NCI-H1417 treated with DMSO at 0.1 percent for 48 hours (cell line): Measurements from ENCODE around the gene PRR5L.
"Not testable (repeated sequence)": the region's sequence is repeated elsewhere in the genome, so short reads cannot be mapped to it uniquely, and the experiment has no call there.

Experiments
- DNase-seq: peaks from one replicate; lab custom pipeline; 2025; lab: John Stamatoyannopoulos, UW

The PRR5L gene

GRCh38 chr11:36462321-36462720, 166.2 kb downstream of the PRR5L start:
- DNase-seq, result no peak

DNA sequence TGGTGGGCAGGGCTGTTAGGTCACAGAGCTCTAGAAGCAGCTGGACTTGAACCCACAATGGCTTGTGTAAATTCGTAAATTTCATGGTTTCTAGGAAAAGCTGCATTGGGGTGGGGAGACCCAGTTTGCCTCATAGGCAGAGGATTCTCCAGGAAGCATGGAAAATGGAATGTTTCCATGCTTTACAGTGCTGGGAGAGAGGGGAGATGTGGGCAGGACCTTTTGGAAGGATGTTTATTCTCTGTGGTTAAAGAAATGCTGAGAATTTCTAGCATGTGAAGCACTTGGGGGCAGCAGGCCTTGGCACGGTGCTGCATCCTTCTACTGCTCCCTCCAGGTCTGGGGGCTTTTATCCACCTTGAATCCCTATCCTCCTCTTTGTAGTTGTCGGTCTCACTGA, 167.7 kb downstream of the PRR5L start:
- no peak for DNase-seq

DNA sequence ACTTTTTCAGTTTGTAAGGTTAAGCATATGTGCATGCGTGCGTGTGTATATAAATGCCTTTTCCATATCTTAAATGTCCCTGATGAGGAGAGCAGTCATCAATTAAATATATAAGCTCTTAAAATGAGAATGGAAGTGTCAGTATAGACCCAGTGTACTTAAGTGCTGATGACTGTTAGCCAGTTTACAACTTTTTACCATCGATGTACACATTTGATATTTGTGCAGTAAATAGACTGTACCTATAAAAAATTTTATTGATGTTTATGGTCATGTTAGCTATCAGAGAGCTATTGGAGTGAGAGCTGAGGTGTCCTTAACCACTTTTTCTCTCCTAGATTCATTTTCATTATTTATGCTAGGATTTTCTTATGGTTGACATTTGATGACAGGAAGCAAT, 168.6 kb downstream of the PRR5L start:
- DNase-seq, result no peak

GRCh38 chr11:36465449-36466163, 169.5 kb downstream of the PRR5L start:
- DNase-seq, result no peak

DNA sequence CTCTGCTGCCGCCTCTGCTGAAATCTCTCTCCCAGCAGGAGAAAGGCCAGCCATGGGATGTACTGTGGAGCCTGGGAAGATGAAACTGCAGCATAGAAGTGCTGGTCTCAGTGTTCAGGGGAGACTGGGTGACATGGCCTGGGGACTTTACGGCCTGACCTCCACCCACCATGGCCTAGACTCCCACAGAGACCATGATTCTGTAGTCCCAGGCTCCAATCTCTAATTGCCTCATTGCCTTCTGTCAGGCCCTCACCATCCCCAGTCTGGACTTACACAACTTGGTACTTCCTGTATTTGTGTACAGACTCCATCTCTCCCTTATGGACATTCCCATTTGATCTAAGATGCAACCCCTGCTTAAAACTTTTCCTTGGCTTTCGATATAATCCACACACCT, 170.9 kb downstream of the PRR5L start:
- DNase-seq, result no peak

GRCh38 chr11:36467916-36468315, 171.8 kb downstream of the PRR5L start:
- DNase-seq, result no peak

DNA sequence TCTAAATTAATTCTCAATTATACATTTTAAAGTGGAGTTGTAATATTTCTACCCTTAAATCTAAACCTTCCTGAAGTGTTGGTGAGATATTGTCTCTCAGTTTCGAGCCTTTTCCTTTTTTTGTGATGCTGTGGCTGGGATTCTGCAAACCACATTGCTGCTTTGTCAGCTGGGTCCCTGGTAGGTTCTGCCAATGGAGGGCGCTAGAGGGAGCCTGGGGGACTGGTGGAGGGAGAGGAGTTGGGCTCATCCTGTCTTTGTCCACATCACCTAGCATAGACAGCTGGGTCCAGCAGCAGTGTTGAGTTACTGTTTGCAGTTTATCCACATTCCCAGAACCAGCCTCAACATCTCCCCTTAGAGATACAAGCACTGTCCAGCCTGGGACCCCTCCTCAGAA, 173.0 kb downstream of the PRR5L start:
- DNase-seq, result no peak

GRCh38 chr11:36469881-36470802, 174.1 kb downstream of the PRR5L start:
- DNase-seq, result no peak

GRCh38 chr11:36471577-36471976, 175.5 kb downstream of the PRR5L start:
- no peak for DNase-seq

- DNase-seq, result no peak
Observed at GRCh38 chr11:36475192-36475591, 179.1 kb downstream of the PRR5L start.

- no peak for DNase-seq
Observed at GRCh38 chr11:36478700-36479329, 182.7 kb downstream of the PRR5L start.

DNA sequence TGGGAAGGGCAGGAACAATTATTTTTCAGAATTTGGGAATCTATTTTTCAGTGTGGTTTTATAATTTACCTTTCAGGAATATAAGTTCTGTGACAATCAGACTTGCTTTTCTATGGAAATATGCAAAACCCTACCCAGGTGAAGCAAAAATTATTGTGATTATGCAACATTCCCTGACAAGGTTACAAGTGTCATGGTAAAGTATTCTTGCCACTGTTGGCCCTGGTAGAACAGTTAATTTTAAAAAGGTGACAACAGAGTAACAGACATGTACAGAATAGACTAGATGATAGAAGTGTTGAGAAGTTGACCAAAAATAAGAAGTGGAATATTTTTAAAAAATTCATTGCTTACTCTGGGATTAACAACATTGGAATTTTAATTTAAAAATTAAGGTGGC, 184.7 kb downstream of the PRR5L start:
- DNase-seq, result no peak

DNA sequence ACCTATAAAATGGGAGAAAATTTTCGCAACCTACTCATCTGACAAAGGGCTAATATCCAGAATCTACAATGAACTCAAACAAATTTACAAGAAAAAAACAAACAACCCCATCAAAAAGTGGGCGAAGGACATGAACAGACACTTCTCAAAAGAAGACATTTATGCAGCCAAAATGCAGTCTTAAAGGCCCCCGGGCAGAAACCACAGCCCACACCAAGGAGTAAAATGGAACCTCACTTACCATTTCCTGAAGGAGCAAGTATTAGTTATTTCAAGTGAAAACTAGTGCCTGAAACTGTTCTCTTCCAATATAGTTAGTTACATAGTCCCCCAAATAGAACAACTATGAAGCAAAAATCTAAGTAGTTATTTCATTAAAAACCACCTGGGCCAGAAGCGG, 187.0 kb downstream of the PRR5L start:
- DNase-seq, result not testable (repeated sequence)

- no peak for DNase-seq
Observed at GRCh38 chr11:36485298-36486002, 189.4 kb downstream of the PRR5L start.

GRCh38 chr11:36487619-36488018, 191.5 kb downstream of the PRR5L start:
- no peak for DNase-seq

GRCh38 chr11:36488096-36488495, 192.0 kb downstream of the PRR5L start:
- no peak for DNase-seq

GRCh38 chr11:36490026-36490806, 194.1 kb downstream of the PRR5L start:
- no peak for DNase-seq

DNA sequence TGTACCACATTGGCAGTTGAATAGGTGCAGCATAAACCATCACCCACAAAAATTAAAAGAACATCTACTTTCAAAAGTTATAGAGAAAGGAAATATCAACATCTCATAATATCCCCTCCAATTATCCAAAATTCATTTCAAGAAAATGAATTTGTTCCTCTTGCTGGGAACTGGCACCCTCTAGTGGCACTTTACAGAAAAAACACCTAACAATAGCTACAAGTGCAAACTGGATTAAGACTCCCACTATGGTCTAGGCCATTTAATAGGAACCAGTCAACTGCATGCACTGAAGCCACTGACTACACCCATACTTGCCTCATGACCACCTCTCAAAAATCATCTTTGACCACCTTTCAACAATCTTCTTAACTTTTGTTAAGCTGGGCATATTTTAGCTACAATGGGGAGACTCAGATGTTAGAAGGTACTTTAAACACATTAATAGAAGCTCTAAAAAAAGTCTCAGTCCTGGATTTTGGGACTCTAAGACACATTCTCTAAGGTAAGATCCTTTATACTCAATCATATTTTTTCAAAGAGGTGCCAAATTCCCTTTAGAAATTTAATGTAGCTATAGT, 196.7 kb downstream of the PRR5L start:
- DNase-seq, result no peak

- DNase-seq, result no peak
Observed at GRCh38 chr11:36493332-36493731, 197.2 kb downstream of the PRR5L start.

GRCh38 chr11:36498721-36499120, 202.6 kb downstream of the PRR5L start:
- no peak for DNase-seq

- DNase-seq, result no peak
Observed at GRCh38 chr11:36499315-36499714, 203.2 kb downstream of the PRR5L start.
